HEK293T (cell line): ENCODE data around the gene NDUFV1.
A peak's percentile ranks its signal among the peaks of the same experiment; 100 is the strongest.

Experiments
- CTCF ChIA-PET: fragments of 350-600 bp; formaldehyde crosslinking; extraction: SDS; loops from one replicate; lab custom pipeline; 2021; ENCODE audit warnings: antibody characterized with exemption, inconsistent platforms; lab: Yijun Ruan, JAX
- POLR2A ChIA-PET: fragments of 350-600 bp; formaldehyde crosslinking; extraction: SDS; loops from one replicate; lab custom pipeline; 2020; ENCODE audit warnings: antibody characterized with exemption, inconsistent platforms; lab: Yijun Ruan, JAX
- DNase-seq: peaks from one replicate; pipeline ENCODE4 v3.0.0; 2012; ENCODE audit warnings: mixed read lengths; ENCODE audit errors: extremely low spot score
- ARNT ChIP-seq: fragments of 450-650 bp; IDR thresholded peaks from 2 replicates; pipeline ENCODE4 v1.6.1; 2017; ENCODE audit warnings: mild to moderate bottlenecking
- BHLHE40 ChIP-seq: fragments of 450-650 bp; IDR thresholded peaks from 2 replicates; pipeline ENCODE4 v1.6.1; 2016; ENCODE audit warnings: mild to moderate bottlenecking, moderate library complexity, borderline replicate concordance
- CTBP1 ChIP-seq: fragments of 450-650 bp; IDR thresholded peaks from 2 replicates; pipeline ENCODE4 v1.6.1; 2016; ENCODE audit warnings: borderline replicate concordance
- ELF4 ChIP-seq: fragments of 450-650 bp; IDR thresholded peaks from 2 replicates; pipeline ENCODE4 v1.6.1; 2017; ENCODE audit warnings: antibody characterized with exemption
- FOXA1 ChIP-seq: fragments of 450-650 bp; IDR thresholded peaks from 2 replicates; pipeline ENCODE4 v1.6.1; 2016; ENCODE audit warnings: mild to moderate bottlenecking
- FOXK2 ChIP-seq: fragments of 450-650 bp; IDR thresholded peaks from 2 replicates; pipeline ENCODE4 v1.6.1; 2016; ENCODE audit warnings: mild to moderate bottlenecking
- FOXM1 ChIP-seq: fragments of 450-650 bp; IDR thresholded peaks from 2 replicates; pipeline ENCODE4 v1.6.1; 2017; ENCODE audit warnings: mild to moderate bottlenecking, borderline replicate concordance
- HDGF ChIP-seq: fragments of 450-650 bp; IDR thresholded peaks from 2 replicates; pipeline ENCODE4 v1.6.1; 2017; ENCODE audit warnings: antibody characterized with exemption, borderline replicate concordance
- L3MBTL2 ChIP-seq: fragments of 450-650 bp; conservative IDR thresholded peaks from 2 replicates; pipeline ENCODE4 v1.6.1; 2016; ENCODE audit warnings: mild to moderate bottlenecking
- LEF1 ChIP-seq: fragments of 450-650 bp; IDR thresholded peaks from 2 replicates; pipeline ENCODE4 v1.6.1; 2017; ENCODE audit warnings: mild to moderate bottlenecking, borderline replicate concordance
- NFRKB ChIP-seq: fragments of 450-650 bp; IDR thresholded peaks from 2 replicates; pipeline ENCODE4 v1.6.1; 2016; ENCODE audit warnings: mild to moderate bottlenecking, moderate library complexity
- SP1 ChIP-seq: fragments of 450-650 bp; IDR thresholded peaks from 2 replicates; pipeline ENCODE4 v1.6.1; 2017
- SUZ12 ChIP-seq: fragments of 450-650 bp; IDR thresholded peaks from 2 replicates; pipeline ENCODE4 v1.6.1; 2016; ENCODE audit warnings: mild to moderate bottlenecking
- TARDBP ChIP-seq: fragments of 450-650 bp; IDR thresholded peaks from 2 replicates; pipeline ENCODE4 v1.6.1; 2016
- ZNF384 ChIP-seq: fragments of 450-650 bp; IDR thresholded peaks from 2 replicates; pipeline ENCODE4 v1.6.1; 2016
- TF ChIP-seq, protein P1 (sequence below): fragments of 450-650 bp; IDR thresholded peaks from 2 replicates; pipeline ENCODE4 v1.6.1; 2016

The NDUFV1 gene

GRCh38 chr11:67572305-67572704 lies 34.4 kb upstream of the NDUFV1 start:
- CTCF ChIA-PET = interaction anchor here (0.6 to 1.6 kb wide), 7 partner anchors 10 to 218 kb away, joined by 3 to 7 read pairs (median 4); partner anchors contain the start of gene AIP
- DNase-seq = no peak
- POLR2A ChIA-PET = interaction anchor here (0.8 to 1.0 kb wide), 2 partner anchors 42 to 171 kb away, joined by 3 to 4 read pairs; partner anchors contain the start of gene PPP1CA
- TF ChIP-seq L3MBTL2 = peak; percentile 41
- no peak for TF ChIP-seq ARNT

GRCh38 chr11:67572747-67573419 lies 33.9 kb upstream of the NDUFV1 start:
- TF ChIP-seq BHLHE40 (no peak), ELF4 (no peak), FOXM1 (no peak), SP1 (no peak), TARDBP (no peak), ZNF384 (no peak), SUZ12 (no peak), FOXA1 (no peak), L3MBTL2 (no peak), FOXK2 (no peak), CTBP1 (no peak), HDGF (no peak)
- TF ChIP-seq, protein P1, sequence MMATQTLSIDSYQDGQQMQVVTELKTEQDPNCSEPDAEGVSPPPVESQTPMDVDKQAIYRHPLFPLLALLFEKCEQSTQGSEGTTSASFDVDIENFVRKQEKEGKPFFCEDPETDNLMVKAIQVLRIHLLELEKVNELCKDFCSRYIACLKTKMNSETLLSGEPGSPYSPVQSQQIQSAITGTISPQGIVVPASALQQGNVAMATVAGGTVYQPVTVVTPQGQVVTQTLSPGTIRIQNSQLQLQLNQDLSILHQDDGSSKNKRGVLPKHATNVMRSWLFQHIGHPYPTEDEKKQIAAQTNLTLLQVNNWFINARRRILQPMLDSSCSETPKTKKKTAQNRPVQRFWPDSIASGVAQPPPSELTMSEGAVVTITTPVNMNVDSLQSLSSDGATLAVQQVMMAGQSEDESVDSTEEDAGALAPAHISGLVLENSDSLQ = no peak
- ChIA-PET POLR2A (interaction anchor here (0.8 to 1.0 kb wide), 2 partner anchors 41 to 171 kb away, joined by 3 to 4 read pairs; partner anchors contain the start of gene PPP1CA), CTCF (interaction anchor here (0.6 to 1.6 kb wide), 7 partner anchors 9 to 219 kb away, joined by 3 to 7 read pairs (median 4); partner anchors contain the start of gene AIP)
- no peak for DNase-seq

DNA sequence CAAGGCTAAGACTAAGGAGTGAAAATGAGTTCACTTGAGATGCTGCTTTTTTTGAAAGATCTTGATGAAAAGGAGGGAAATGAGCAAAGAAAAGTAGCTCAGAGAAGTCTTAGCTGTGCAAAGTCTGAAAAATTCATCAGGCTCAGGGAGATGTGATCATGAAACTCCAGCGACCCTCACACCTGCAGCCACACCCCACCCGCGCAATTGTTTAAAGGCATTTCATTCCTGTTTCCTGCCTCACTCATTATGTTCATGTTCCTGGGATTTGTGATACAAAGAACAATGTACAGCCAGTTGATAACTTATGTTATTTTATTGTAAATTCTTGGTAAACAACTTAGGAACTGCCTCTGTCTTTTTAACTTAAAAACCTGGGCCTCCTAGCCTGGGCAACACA lies 31.8 kb upstream of the NDUFV1 start:
- TF ChIP-seq, protein P1 = no peak
- TF ChIP-seq TARDBP = no peak
- DNase-seq = no peak
- ChIA-PET POLR2A (no interaction called here), CTCF (no interaction called here)

- TF ChIP-seq ELF4 (no peak), FOXK2 (no peak), FOXM1 (no peak), NFRKB (no peak), CTBP1 (no peak), TARDBP (no peak), FOXA1 (no peak), LEF1 (no peak), ZNF384 (no peak), HDGF (no peak), SP1 (no peak), SUZ12 (no peak), BHLHE40 (no peak), L3MBTL2 (no peak), ARNT (no peak)
- TF ChIP-seq, protein P1 = no peak
- ChIA-PET POLR2A (no interaction called here), CTCF (interaction anchor here (0.6 to 1.2 kb wide), 3 partner anchors 10 to 38 kb away, joined by 3 to 4 read pairs (median 3); no protein-coding TSS in a partner anchor)
- DNase-seq = no peak
These were observed 29.8 kb upstream of the NDUFV1 start for GRCh38 chr11:67576735-67577475.

GRCh38 chr11:67577951-67578350 lies 28.8 kb upstream of the NDUFV1 start:
- ChIA-PET POLR2A (no interaction called here), CTCF (no interaction called here)
- TF ChIP-seq HDGF (no peak), SUZ12 (no peak), ELF4 (no peak), FOXM1 (no peak), TARDBP (no peak), LEF1 (no peak), FOXA1 (no peak), SP1 (no peak), ZNF384 (no peak), BHLHE40 (no peak), CTBP1 (no peak), NFRKB (no peak)
- TF ChIP-seq, protein P1 = no peak
- no peak for DNase-seq
